SW 1271 (cell line): Measurements from ENCODE around the gene ZFHX2.
A peak's percentile ranks its signal among the peaks of the same experiment; 100 is the strongest.

Experiments
- DNase-seq, 2 experiments: peaks; one replicate each; lab custom pipeline; 2025; lab: John Stamatoyannopoulos, UW

Gene ZFHX2

GRCh38 chr14:23559926-23560520 lies 8.5 kb upstream of the ZFHX2 start:
- no peak for DNase-seq

GRCh38 chr14:23559010-23559925 lies 7.7 kb upstream of the ZFHX2 start:
- peak in 1 of 2 experiments; percentile 33 for DNase-seq

- DNase-seq = no peak
These were observed 6.9 kb upstream of the ZFHX2 start for GRCh38 chr14:23558346-23559009.

- DNase-seq = no peak
These were observed 6.4 kb upstream of the ZFHX2 start for GRCh38 chr14:23557946-23558345.

GRCh38 chr14:23557521-23557920 lies 6.0 kb upstream of the ZFHX2 start:
- DNase-seq = no peak

- DNase-seq = no peak
These were observed 5.3 kb upstream of the ZFHX2 start for GRCh38 chr14:23556700-23557440.

GRCh38 chr14:23555882-23556699 lies 4.5 kb upstream of the ZFHX2 start, which contains the start of gene THTPA:
THTPA (plus strand) TSS chr14:23556271; CDS start chr14:23556758, 487 bp downstream.
- peak; percentile 74 to 84 for DNase-seq

- no peak for DNase-seq
These were observed 3.9 kb upstream of the ZFHX2 start for GRCh38 chr14:23555533-23555881.

- no peak for DNase-seq
These were observed 726 bp downstream of the ZFHX2 start for GRCh38 chr14:23550812-23551265.

- no peak for DNase-seq
These were observed 1.3 kb downstream of the ZFHX2 start for GRCh38 chr14:23550131-23550811.

- no peak for DNase-seq
These were observed 2.9 kb downstream of the ZFHX2 start for GRCh38 chr14:23548351-23549318.

GRCh38 chr14:23547924-23548323 lies 3.6 kb downstream of the ZFHX2 start:
- DNase-seq = no peak

- no peak for DNase-seq
These were observed 5.0 kb downstream of the ZFHX2 start for GRCh38 chr14:23546450-23547035.

GRCh38 chr14:23545740-23546365 lies 5.7 kb downstream of the ZFHX2 start:
- no peak for DNase-seq

- DNase-seq = no peak
These were observed 6.8 kb downstream of the ZFHX2 start for GRCh38 chr14:23544511-23545447.

GRCh38 chr14:23543403-23543802 lies 8.2 kb downstream of the ZFHX2 start:
- DNase-seq = no peak

- no peak for DNase-seq
These were observed 9.3 kb downstream of the ZFHX2 start for GRCh38 chr14:23542261-23542660.

- no peak for DNase-seq
These were observed 11.5 kb downstream of the ZFHX2 start for GRCh38 chr14:23540141-23540469.
